Activated CD4-positive, alpha-beta T cell treated with anti-CD3 and anti-CD28 coated beads, Interleukin-2, Interleukin-6, amounts not matched to agents 100 ng/mL and 50 ng/mL, durations not matched to agents 16 hours and 8 hours (primary cell): Measurements from ENCODE around the gene MMP3.

Experiments
- DNase-seq: peaks from one replicate; pipeline ENCODE4 v3.0.0-alpha.2; 2020

The MMP3 gene

GRCh38 chr11:102831489-102832440 is 11.6 kb downstream of the MMP3 start:
- peak; percentile 33 for DNase-seq

GRCh38 chr11:102831128-102831488 is 12.3 kb downstream of the MMP3 start:
- DNase-seq: no peak

- DNase-seq: no peak
Measured at GRCh38 chr11:102830001-102830727, 13.2 kb downstream of the MMP3 start.

GRCh38 chr11:102829316-102830000 is 14.0 kb downstream of the MMP3 start:
- DNase-seq: no peak

- DNase-seq: no peak
Measured at GRCh38 chr11:102824556-102824955, 18.9 kb downstream of the MMP3 start.

- no peak for DNase-seq
Measured at GRCh38 chr11:102819491-102819890, 23.9 kb downstream of the MMP3 start.

- DNase-seq: no peak
Measured at GRCh38 chr11:102813484-102813883, 29.9 kb downstream of the MMP3 start.

- no peak for DNase-seq
Measured at GRCh38 chr11:102812188-102812587, 31.2 kb downstream of the MMP3 start.

GRCh38 chr11:102810950-102811660 is 32.3 kb downstream of the MMP3 start:
- DNase-seq: no peak

- DNase-seq: no peak
Measured at GRCh38 chr11:102809971-102810370, 33.4 kb downstream of the MMP3 start.

GRCh38 chr11:102807921-102808320 is 35.5 kb downstream of the MMP3 start:
- peak; percentile 30 for DNase-seq

- DNase-seq: no peak
Measured at GRCh38 chr11:102806296-102806695, 37.1 kb downstream of the MMP3 start.

- DNase-seq: no peak
Measured at GRCh38 chr11:102802341-102802740, 41.1 kb downstream of the MMP3 start.

- no peak for DNase-seq
Measured at GRCh38 chr11:102800767-102801166, 42.6 kb downstream of the MMP3 start.

GRCh38 chr11:102799681-102800340 is 43.6 kb downstream of the MMP3 start:
- DNase-seq: no peak

GRCh38 chr11:102798012-102798746 is 45.2 kb downstream of the MMP3 start, which contains the start of gene MMP1:
Gene MMP1, minus strand, starts transcription at chr11:102798160. Its CDS starts 68 bp downstream, at chr11:102798092.
- DNase-seq: no peak

GRCh38 chr11:102794382-102794781 is 49.0 kb downstream of the MMP3 start:
- DNase-seq: peak; percentile 41

GRCh38 chr11:102793677-102794290 is 49.6 kb downstream of the MMP3 start:
- no peak for DNase-seq

GRCh38 chr11:102792604-102793003 is 50.8 kb downstream of the MMP3 start:
- no peak for DNase-seq

- no peak for DNase-seq
Measured at GRCh38 chr11:102791271-102792036, 52.0 kb downstream of the MMP3 start.
